Smooth muscle cell of the brain vasculature (primary cell): Measurements from ENCODE around the gene DICER1.
"Not testable (repeated sequence)": the region's sequence is repeated elsewhere in the genome, so short reads cannot be mapped to it uniquely, and the experiment has no call there.

Source experiments
- DNase-seq: peaks from one replicate; pipeline ENCODE4 v3.0.0-alpha.2; 2012; ENCODE audit warnings: low read depth, low spot score

Gene DICER1

DNA sequence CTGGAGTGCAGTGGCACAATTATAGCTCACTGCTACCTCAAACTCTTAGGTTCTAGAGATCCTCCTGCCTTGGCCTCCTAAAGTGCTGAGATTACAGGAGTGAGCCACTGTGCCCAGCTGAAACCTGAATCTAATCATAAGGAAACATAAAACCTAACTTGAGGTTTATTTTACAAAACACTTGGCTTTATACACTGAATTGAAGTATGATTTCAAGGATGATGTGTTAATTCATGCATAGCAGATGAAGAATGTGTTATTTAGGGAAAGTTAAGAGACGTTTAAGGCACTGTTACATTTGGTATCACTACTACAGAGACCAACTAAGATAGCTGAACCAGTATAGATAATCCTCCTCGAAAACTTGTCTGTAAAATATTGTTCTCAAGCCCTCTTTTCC is 6.4 kb downstream of the DICER1 start:
- no peak for DNase-seq

DNA sequence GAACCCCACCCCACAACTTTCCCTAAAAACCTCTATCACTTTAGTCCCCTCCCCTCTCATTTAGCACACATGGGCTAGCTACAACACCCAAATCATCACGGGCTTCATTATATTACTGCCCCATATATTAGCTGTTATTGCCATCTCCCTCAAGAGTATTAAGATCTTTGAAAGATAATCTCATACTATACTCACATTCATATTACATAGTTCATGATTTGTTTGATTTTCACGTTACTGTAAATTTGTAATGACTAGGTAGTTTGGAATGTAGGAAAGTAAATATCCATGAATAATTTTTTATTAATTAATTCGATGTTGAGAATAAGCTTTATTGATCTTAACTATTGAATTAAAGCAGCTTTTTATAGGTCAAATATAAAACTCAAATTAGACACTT is 7.9 kb downstream of the DICER1 start:
- DNase-seq = no peak

DNA sequence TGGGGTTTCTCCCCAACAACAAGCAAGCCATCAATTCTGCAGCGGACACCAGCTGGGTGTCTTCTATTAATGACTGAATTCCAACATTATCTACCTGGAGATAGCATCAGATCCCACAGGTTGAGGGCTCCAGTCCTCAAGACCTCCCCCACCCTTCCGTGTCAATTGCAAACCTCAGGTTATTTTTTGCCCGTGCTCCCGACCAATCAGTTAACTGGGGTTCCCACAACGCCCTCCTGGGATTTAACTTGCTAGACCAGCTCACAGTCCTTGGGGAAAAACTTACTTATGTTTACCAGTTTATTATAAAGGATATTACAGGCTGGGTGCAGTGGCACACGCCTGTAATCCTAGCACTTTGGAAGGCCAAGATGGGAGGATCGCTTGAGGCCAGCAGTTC is 9.7 kb downstream of the DICER1 start:
- DNase-seq = no peak

DNA sequence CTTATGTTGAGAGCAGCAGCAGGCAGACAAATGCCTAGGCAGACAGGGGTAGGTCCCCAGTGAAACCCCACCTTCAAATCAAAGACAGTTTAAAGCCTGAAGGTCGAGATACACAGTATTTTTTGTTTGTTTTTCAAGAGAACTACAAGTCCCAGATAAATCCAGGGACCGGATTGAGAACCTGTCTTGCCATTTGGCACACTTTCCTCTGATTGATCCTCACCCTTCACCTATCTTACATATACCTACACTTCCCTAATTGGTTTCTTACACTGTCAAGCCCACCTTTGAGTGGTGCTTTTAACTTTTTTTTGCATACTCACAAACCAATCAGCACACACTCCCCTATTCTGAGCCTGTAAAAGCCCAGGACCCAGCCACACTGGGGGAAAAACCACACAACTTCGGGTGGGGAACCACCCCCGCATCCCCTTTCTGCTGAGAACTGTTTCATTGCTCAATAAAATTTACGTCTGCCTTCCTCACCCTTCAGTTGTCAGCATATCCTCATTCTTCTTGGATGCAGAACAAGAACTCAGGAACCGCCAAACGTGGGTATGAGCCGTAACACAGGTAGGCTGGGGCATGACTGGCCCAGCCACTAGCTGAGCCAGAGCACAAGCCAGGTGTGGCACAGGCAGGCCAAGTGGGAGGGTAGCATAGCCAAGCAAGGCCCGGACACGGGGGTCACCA is 11.1 kb downstream of the DICER1 start:
- DNase-seq = no peak

DNA sequence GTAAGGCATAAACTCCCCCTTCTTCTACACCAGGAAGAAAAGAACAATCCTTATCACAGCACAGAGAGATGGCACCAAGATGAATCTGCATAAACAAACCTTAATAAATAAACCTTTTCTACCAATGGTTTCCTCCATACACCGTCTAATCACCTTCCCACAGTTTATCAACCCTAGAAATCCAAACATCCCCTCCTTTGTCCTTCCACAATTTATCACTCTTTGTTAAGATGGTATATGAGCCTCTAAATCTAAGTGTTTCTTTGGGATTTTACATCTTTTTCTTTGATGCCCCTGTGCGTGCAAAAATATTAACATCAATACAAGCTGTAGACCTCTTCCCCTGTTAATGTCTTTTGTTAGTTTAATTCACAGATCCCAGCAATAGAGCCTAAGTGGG is 12.5 kb downstream of the DICER1 start:
- no peak for DNase-seq

DNA sequence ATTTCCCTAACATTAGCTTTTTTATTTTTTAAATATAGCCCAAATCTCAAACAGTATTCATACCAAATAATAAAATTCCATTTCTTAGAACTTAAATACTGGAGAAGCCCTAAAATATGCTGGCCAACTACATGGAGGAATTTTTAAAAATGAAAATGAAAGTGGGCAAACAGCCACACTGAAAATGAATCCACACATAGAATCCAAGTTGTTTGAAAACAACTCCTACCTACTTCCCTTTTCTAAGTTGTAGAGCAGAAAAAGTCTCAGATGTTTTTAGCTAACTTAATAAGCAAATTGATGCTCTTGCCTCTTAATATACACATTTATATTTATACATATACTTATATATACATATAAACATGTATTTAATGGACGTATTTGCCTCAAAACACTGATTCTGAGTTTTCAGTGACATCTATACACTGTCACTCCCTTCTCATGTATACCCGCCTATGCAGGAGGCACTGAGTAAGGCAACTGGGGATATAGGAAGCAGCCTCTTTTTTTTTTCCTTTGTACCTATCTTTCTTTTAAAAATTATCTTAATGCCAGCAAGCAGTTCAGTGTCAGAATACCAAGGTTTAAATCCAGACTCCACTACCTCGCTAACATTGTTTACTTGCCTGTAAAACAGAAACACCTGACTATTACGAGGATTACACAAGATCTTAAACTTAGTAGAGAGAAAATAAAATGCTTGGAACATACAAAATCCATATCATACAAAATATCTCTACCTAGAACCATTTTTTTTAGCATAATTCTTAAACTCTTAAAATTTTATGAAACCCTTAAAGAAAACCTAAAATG is 13.3 kb downstream of the DICER1 start:
- DNase-seq = no peak

DNA sequence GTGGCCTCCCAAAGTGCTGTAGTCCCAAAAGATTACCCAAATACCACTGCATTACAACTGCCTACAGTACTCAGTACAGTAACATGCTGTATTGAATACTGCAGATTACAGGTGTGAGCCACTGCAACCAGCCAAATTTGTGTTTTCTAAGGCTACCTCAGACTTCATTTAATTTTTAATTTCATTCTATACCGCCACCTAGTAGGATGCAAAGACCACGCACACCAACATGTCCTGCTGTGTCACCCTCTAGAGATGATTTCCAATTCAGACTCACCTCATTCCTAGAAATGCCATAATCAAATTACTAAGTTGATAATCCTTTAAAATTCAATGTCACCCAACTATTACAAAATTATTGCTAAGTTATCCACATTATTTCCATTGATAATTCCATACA is 15.1 kb downstream of the DICER1 start:
- no peak for DNase-seq

DNA sequence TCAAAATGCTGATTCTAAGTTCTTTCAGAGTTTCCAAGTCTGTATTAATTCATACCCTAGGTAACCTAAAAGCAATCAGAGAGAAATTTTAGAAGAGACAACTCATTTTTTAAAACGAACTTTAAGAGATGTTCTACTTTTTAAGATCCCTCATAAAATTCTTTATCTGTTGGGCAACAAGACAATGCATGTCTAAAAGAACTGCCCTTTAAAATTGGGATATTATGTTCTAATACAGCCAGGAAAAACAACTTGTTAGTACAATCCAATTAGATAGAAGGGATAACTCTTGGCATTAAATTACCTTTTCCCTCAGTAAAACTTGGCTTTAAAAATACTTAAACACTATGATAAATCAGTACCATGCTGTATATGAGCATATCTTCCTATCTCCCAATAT is 15.6 kb downstream of the DICER1 start:
- no peak for DNase-seq

DNA sequence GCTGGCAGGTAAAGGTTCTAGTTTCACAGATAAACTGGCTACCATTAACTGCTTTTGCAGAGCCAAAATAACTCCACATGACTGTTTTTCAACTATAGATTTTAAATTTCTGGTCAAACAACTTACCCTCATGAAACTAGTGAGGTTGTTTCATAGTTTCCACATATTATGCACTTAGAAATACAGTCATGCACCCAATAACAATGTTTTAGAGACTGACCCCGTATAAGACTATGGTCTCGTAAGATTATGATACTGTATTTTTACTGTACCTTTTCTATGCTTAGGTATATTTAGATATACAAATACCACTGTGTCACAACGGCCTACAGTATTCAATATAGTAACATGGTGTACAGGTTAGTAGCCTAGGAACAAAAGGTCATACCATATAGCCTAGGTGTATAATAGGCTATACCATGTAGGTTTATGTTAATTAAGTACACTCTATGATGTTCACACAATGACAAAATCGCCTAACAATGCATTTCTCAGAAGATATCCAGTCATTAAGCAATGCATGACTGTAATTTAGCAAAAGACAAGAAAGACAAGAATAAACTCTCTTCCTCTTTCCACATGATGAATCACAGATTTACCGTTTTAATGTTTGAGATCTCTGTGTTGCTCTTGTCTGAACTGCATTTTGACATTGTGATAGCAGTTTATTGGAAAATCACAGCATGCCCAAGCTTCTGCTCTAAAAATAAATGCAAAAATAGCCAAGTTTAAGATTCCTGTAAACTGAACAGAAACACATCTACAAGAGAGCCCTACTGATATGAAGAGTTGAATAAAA is 17.1 kb downstream of the DICER1 start:
- DNase-seq = no peak

DNA sequence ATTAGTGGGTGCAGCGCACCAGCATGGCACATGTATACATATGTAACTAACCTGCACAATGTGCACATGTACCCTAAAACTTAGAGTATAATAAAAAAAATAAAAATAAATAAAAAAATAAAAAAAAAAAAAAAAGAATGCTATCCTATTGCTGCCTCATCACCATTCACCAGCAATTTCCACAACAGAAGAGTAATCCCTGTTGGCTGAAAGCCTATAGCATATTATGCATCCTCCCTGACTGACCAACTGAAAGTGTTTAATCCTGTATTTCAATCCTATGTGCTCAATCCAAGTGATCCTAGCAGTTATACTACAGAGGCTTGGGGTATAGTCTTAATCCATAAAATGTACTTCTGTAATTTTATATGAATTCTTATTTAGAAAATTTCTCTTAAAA is 18.5 kb downstream of the DICER1 start:
- no peak for DNase-seq

DNA sequence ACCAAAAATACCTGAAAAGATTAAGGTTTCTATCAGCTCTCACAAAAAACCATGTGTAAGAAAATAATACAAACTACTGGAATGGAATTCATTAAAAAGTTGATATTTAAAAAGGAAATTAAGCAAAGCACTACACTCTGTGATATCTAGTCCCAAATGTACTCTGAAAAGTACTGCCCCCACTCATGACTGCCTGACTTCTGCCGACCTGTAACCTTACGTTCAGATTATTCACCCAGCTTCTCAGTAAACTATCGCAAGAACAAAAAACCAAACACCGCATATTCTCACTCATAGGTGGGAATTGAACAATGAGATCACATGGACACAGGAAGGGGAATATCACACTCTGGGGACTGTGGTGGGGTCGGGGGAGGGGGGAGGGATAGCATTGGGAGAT is 18.9 kb downstream of the DICER1 start:
- not testable (repeated sequence) for DNase-seq

DNA sequence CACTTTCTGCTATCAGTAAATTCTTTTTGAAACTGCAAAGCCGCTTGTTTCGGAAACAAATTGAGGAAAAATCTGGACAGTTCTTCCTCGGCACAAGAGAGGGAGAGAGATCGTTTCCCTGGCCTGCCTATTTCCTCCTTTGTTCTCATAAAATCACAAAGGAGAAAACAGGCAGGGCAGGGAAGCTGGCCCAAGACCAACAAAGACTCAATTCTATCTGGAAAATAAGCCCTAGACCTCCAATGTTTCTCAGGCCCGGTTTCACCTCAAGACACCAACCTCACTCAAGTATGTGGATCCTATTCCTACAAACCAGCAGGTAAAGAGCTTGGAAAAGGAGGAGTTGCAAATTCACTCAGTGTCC is 19.5 kb downstream of the DICER1 start:
- DNase-seq = no peak

DNA sequence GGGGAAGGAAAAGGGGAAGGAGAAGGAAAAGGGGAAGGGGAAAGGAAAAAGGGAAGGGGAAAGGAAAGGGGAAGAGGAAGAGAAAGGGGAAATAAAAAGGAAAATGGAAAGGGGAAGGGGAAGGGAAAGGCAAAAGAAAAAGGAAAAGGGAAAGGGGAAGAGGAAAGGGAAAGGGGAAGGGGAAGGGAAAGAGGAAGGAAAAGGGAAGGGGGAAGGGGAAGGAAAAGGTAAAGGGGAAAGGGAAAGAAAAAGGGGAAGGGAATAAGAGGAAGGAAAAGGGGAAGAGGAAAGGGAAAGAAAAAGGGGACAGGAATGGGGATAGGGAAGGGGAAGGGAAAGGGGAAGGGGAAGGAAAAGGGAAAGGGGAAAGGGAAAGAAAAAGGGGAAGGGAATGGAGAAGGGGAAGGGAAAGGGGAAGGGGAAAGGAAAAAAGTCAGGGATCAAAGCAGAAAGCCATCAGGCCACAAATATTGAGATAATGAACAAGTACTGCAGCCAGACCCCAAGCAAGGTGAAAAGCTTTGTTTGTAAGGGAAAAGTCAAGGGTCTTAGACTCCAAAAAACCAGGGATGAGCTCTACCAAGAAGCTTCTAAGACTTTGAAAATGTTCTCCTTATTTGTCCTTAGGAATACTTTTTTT is 20.0 kb downstream of the DICER1 start:
- DNase-seq = no peak

DNA sequence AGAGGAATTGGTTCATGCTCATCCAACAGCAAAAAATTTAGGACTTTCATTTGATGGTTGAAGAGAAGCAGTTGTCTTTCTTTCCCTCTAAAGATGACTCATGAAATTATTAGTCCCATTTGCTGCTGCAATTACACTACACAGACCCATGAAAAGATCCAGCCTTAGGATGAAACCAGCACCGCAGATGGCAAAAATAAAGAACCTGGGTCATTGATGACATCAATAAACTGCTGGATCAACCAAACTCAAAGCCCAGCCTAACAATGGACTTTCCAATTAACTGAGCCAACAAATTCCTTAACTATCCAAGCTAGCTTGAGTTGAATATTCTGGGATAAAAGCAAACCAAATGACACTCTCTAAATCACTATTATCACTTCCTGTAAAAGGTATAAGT is 20.7 kb downstream of the DICER1 start:
- DNase-seq = no peak

DNA sequence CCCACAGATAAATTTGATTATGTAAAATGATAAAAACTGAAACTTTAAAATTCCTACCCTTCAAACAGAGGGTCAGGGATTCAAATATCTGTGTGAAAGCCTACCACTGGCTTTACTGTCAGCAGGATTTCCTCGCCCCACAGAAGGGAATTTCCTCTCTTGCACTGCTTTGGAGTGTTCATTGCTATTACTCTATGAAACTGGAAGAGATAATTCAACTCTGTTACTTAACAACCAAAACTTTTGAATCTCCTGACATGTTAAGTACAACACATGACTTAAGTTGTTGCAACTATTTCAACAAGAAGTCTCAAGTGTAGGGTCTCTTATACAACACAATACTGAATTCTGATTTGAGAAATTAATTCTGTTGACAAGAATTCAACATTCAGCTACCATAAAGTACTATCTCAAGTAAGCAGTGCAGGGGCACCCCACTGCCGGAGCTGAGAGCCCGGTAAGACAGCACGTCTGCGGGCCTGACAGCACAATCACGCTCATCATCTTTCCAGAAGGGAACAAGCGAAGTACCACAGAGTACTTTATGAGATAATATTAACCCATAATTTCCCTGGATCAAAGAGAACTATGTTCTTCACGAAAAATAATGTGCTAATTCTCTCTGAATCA is 22.9 kb downstream of the DICER1 start:
- DNase-seq = no peak

DNA sequence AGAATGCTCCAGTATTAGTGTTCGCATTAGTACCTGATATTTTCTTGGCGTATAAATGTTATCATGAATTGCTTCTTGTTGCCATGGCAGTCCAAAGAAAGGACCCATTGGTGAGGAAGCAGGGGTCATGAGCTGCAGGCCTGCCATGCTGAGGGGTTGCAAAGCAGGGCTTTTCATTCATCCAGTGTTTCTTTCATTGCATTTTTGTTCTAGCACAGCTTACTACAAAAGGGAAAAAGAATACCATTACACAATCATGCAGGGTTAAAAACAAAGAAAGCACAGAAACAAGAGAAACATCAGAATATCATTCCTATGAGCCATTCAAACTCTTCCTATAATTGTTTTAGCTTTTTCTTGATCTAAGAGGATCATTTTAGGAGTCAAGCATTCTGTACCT is 24.0 kb downstream of the DICER1 start:
- DNase-seq = no peak

DNA sequence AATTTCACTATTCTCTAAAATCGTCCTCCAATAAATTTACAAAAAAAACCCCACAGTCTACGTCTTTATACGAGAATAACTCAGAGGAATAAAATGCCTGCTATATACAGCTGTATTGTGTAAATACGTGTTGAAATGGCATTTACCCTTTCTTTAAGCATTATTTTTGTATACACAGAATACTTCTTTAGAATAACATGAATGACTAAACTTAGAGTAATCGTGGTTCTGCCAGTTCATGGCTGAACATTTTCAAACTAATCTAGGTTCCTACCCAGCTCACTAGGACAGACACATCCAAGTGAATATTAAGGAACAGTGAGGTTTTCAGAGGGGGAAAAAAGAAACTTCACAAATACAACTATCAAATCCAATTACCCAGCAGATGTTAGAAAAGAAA is 24.6 kb downstream of the DICER1 start:
- DNase-seq = no peak

DNA sequence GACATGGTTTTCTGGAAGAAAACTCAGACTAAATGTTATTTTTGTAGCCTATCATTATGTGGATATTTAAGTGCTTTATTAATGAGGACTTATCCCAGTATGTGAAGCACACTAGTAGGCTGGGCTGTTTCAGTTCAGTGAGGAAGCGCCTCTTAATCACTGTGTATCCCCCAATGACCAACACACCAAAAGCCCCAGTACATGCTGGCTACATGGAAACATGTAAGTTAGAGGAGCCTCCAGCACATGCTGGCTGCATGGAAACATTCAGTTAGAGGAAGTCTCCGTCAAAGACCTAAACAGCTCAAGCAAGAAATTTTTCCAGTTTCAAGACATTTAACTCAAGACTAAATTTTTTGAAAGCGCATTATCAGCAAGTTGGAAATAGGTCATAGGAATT is 26.8 kb downstream of the DICER1 start:
- no peak for DNase-seq

DNA sequence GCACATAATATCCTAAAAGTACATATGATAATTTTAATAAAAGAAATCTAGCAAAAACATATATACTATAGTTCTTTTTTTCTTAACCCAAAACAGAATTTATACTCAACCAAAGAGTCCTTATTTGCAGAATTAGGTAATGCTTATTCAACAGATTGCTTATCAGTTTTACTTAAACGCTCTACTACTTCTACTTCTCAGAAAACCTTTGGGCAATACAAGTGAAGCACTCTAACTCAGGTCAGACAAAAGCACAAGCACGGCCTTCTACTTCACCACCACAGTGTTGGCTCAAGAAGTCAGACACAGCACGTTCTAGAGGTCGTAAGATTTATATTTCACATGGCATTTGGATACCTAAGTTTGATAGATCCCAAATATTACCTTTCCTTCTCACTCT is 29.2 kb downstream of the DICER1 start:
- no peak for DNase-seq

DNA sequence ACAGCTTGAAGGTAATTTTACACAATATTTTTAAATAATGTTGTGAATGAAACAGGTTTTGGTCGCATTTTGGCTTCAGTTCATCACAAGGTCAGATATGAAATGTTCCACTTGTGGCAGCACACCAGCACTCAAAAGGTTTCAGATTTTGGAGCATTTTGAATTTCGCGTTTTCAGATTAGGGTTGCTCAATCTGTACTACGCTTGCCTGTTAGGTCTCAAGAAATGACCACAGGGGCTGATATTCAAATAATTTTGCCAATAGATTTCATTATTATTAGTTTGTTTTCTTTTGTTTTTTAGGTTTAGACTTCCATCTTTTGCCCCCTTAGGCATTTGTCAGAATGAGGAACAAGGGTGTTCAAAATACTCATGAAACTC is 29.8 kb downstream of the DICER1 start:
- DNase-seq = no peak

DNA sequence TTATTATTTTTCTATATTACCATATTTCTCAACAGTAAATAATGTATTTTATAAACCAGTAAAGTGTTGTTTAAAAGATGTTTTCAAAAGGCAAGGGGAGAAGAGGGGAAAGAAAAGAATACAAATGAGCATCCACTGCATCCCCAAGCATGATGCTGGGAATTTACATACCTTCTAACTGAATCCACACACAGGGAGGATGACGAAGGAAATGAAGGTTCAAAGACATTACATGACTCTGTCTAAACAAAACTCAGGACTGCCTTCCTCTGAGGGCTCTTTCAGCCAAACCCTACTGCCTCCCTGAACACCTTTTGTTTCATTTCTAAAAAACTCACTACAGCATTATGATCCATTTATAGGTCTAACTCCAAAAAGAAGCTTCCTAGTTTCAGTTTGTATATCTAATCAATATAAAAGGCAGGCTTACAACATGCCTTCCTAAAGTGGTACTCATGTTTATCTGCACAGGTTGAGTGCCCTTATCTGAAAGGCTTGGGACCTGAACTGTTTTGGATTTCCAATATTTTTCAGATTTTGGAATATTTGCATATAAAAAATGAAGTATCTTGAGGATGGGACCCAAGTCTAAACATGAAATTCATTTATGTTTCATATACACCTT is 30.3 kb downstream of the DICER1 start:
- no peak for DNase-seq
